HL-60 (cell line): Measurements from ENCODE around the gene TMC5.

Source experiments
- DNase-seq, 2 experiments: peaks; one replicate each; pipeline ENCODE4 v3.0.0-alpha.2; 2010 to 2020; ENCODE audit warnings: low read depth in 1 of 2, low spot score in 1 of 2
- H3K27ac ChIP-seq: fragments of 250-450 bp; sonication (Bioruptor Pico); replicated peaks from 2 replicates; pipeline ENCODE4 v1.5.1; 2020; ENCODE audit warnings: mild to moderate bottlenecking, moderate library complexity
- H3K27me3 ChIP-seq: fragments of 250-450 bp; sonication (Bioruptor Pico); 2 replicates; pipeline ENCODE4 v1.5.1; 2021; ENCODE audit warnings: mild to moderate bottlenecking, moderate library complexity; ENCODE audit not compliant: insufficient read depth, poor library complexity, severe bottlenecking
- H3K4me3 ChIP-seq: replicated peaks from 2 replicates; pipeline ENCODE4 v1.5.1; 2011; ENCODE audit warnings: mild to moderate bottlenecking, control low read depth, low read length; ENCODE audit not compliant: insufficient read depth
- CTCF ChIP-seq: IDR thresholded peaks from one replicate; pipeline ENCODE4 v1.5.1; 2011; ENCODE audit warnings: low read length, control low read depth, inconsistent platforms; ENCODE audit not compliant: insufficient read depth
- GABPA ChIP-seq: IDR thresholded peaks from 2 replicates; pipeline ENCODE4 v1.6.1; 2012; ENCODE audit warnings: low read depth
- POLR2AphosphoS5 ChIP-seq: IDR thresholded peaks from 2 replicates; pipeline ENCODE4 v1.6.1; 2012; ENCODE audit warnings: low read depth
- REST ChIP-seq: IDR thresholded peaks from 2 replicates; pipeline ENCODE4 v1.6.1; 2012; ENCODE audit warnings: low read depth; ENCODE audit not compliant: insufficient replicate concordance
- SPI1 ChIP-seq: IDR thresholded peaks from 2 replicates; pipeline ENCODE4 v1.6.1; 2012; ENCODE audit warnings: low read depth, mild to moderate bottlenecking, borderline replicate concordance

The TMC5 gene

GRCh38 chr16:19415918-19416317 is 1.8 kb upstream of the TMC5 start:
- Histone ChIP-seq H3K27me3 (peaks cover 9% of the 10 kb centered on the region), H3K4me3 (no peak overlapping the region), H3K27ac (no peak overlapping the region)
- DNase-seq: no peak
- TF ChIP-seq SPI1: no peak
- no peak for TF ChIP-seq REST
- no peak for TF ChIP-seq POLR2AphosphoS5
- TF ChIP-seq CTCF: no peak
- no peak for TF ChIP-seq GABPA

- Histone ChIP-seq H3K27ac (no peak overlapping the region), H3K27me3 (no peaks in the 10 kb centered on the region), H3K4me3 (no peak overlapping the region)
- TF ChIP-seq SPI1 (no peak), GABPA (no peak), POLR2AphosphoS5 (no peak), REST (no peak), CTCF (no peak)
- DNase-seq: no peak
These were observed 517 bp downstream of the TMC5 start for GRCh38 chr16:19418200-19418599.

- TF ChIP-seq CTCF: no peak
- no peak for TF ChIP-seq REST
- no peak for TF ChIP-seq GABPA
- no peak for DNase-seq
- Histone ChIP-seq H3K27ac (no peak overlapping the region), H3K4me3 (no peak overlapping the region), H3K27me3 (no peaks in the 10 kb centered on the region)
These were observed 2.0 kb downstream of the TMC5 start for GRCh38 chr16:19419698-19420075.
